Liver (tissue), 9 donors: ENCODE data around the gene BIK. TPM values are rescaled to one million over a fixed set of nuclear protein-coding genes. Genes with fewer than 3 reads are reported as not detected.

Source experiments
- DNase-seq: peaks from one replicate; pipeline ENCODE4 v3.0.0-alpha.2; 2017; ENCODE audit warnings: low spot score
- H3K27ac ChIP-seq, 2 donors: one replicate each; pipeline ENCODE4 v1.7.0; 2013; ENCODE audit warnings: inconsistent platforms in 2 of 2, low read length in 2 of 2, control low read depth in 1 of 2, low read depth in 1 of 2, mild to moderate bottlenecking in 1 of 2
- H3K27me3 ChIP-seq, 4 donors: one replicate each; pipeline versions ENCODE4 v1.6.1 to v1.7.0; 2013; ENCODE audit warnings: low read length in 3 of 4, inconsistent platforms in 1 of 4, mild to moderate bottlenecking in 1 of 4, moderate library complexity in 1 of 4; ENCODE audit not compliant: control insufficient read depth in 4 of 4, insufficient read depth in 4 of 4
- H3K36me3 ChIP-seq, 4 donors: one replicate each; pipeline versions ENCODE4 v1.6.1 to v1.7.0; 2013; ENCODE audit warnings: low read length in 3 of 4, mild to moderate bottlenecking in 3 of 4, low read depth in 1 of 4, moderate library complexity in 1 of 4; ENCODE audit not compliant: control insufficient read depth in 4 of 4, insufficient read depth in 3 of 4
- H3K4me1 ChIP-seq, 4 donors: one replicate each; pipeline versions ENCODE4 v1.6.1 to v1.7.0; 2013; ENCODE audit warnings: low read length in 3 of 4, mild to moderate bottlenecking in 3 of 4, moderate library complexity in 1 of 4; ENCODE audit not compliant: control insufficient read depth in 4 of 4, insufficient read depth in 4 of 4
- H3K4me3 ChIP-seq, 3 donors: one replicate each; pipeline versions ENCODE4 v1.6.1 to v1.7.0; 2013; ENCODE audit warnings: low read length in 3 of 3, control low read depth in 1 of 3, low read depth in 1 of 3, mild to moderate bottlenecking in 1 of 3
- H3K9ac ChIP-seq, 2 donors: one replicate each; pipeline ENCODE4 v1.7.0; 2013; ENCODE audit warnings: low read length in 2 of 2, mild to moderate bottlenecking in 2 of 2, moderate library complexity in 2 of 2, control low read depth in 1 of 2, low read depth in 1 of 2
- H3K9me3 ChIP-seq, 4 donors: one replicate each; pipeline versions ENCODE4 v1.6.1 to v1.7.0; 2013; ENCODE audit warnings: low read length in 3 of 4; ENCODE audit not compliant: control insufficient read depth in 4 of 4
- ATF3 ChIP-seq: IDR thresholded peaks from 2 replicates; pipeline ENCODE4 v1.6.1; 2016; ENCODE audit warnings: antibody characterized with exemption
- CTCF ChIP-seq: fragments of 150-350 bp; IDR thresholded peaks from 2 replicates; pipeline ENCODE4 v1.5.1; 2017; ENCODE audit warnings: improper control_type of control experiment, low read depth, low read length; ENCODE audit not compliant: missing input control
- EGR1 ChIP-seq, 2 donors: IDR thresholded peaks; 2 replicates each; pipeline ENCODE4 v1.6.1; 2016 to 2018; ENCODE audit warnings: antibody characterized with exemption in 2 of 2, low read depth in 2 of 2
- FOXA1 ChIP-seq: IDR thresholded peaks from 2 replicates; pipeline ENCODE4 v1.6.1; 2016; ENCODE audit warnings: antibody characterized with exemption
- FOXA2 ChIP-seq: IDR thresholded peaks from 2 replicates; pipeline ENCODE4 v1.6.1; 2016; ENCODE audit warnings: antibody characterized with exemption
- GABPA ChIP-seq, 2 donors: IDR thresholded peaks in 1 of 2; conservative IDR thresholded peaks in 1 of 2; 2 replicates each; pipeline ENCODE4 v1.6.1; 2016; ENCODE audit warnings: antibody characterized with exemption in 2 of 2, mild to moderate bottlenecking in 1 of 2, moderate library complexity in 1 of 2
- HNF4A ChIP-seq, 2 donors: conservative IDR thresholded peaks; 2 replicates each; pipeline ENCODE4 v1.6.1; 2016; ENCODE audit warnings: antibody characterized with exemption in 2 of 2, mild to moderate bottlenecking in 2 of 2
- HNF4G ChIP-seq: IDR thresholded peaks from 2 replicates; pipeline ENCODE4 v1.6.1; 2016; ENCODE audit warnings: antibody characterized with exemption
- JUND ChIP-seq, 2 donors: IDR thresholded peaks; 2 replicates each; pipeline ENCODE4 v1.6.1; 2016; ENCODE audit warnings: antibody characterized with exemption in 2 of 2
- MAX ChIP-seq: IDR thresholded peaks from 2 replicates; pipeline ENCODE4 v1.6.1; 2016; ENCODE audit warnings: antibody characterized with exemption
- NR2F2 ChIP-seq: IDR thresholded peaks from 2 replicates; pipeline ENCODE4 v1.6.1; 2016; ENCODE audit warnings: antibody characterized with exemption
- RAD21 ChIP-seq, 2 donors: IDR thresholded peaks; 2 replicates each; pipeline ENCODE4 v1.6.1; 2016; ENCODE audit warnings: antibody characterized with exemption in 2 of 2, mild to moderate bottlenecking in 2 of 2
- REST ChIP-seq: IDR thresholded peaks from 2 replicates; pipeline ENCODE4 v1.6.1; 2016; ENCODE audit warnings: antibody characterized with exemption, mild to moderate bottlenecking
- RXRA ChIP-seq, 2 donors: IDR thresholded peaks; 2 replicates each; pipeline ENCODE4 v1.6.1; 2017 to 2018; ENCODE audit warnings: antibody characterized with exemption in 2 of 2, mild to moderate bottlenecking in 1 of 2
- SP1 ChIP-seq: IDR thresholded peaks from 2 replicates; pipeline ENCODE4 v1.6.1; 2018; ENCODE audit warnings: antibody characterized with exemption, mild to moderate bottlenecking
- TAF1 ChIP-seq: conservative IDR thresholded peaks from 2 replicates; pipeline ENCODE4 v1.6.1; 2016; ENCODE audit warnings: antibody characterized with exemption, mild to moderate bottlenecking
- YY1 ChIP-seq: IDR thresholded peaks from 2 replicates; pipeline ENCODE4 v1.6.1; 2016; ENCODE audit warnings: antibody characterized with exemption, mild to moderate bottlenecking
- ZBTB33 ChIP-seq: IDR thresholded peaks from 2 replicates; pipeline ENCODE4 v1.6.1; 2016; ENCODE audit warnings: antibody characterized with exemption
- WGBS: extraction: QIAGEN DNeasy Blood & Tissue Kit; methylation state at CpG from one replicate; pipeline ENCODE4 v1.1.7; 2013; 5-methylcytosine and 5-hydroxymethylcytosine counted together
- polyA plus RNA-seq, 2 donors: library from polyadenylated mRNA; stranded (reverse) in 1 of 2; unstranded in 1 of 2; fragments of 200-250 nt in 1 of 2; fragments of >200 nt in 1 of 2; fragmentation: Nextera tagmentation in 1 of 2; extraction: Ambion mirVana in 1 of 2; gene quantifications; one replicate each; pipeline versions ENCODE4 v1.2.1 to v1.2.3, GENCODE V29; 2013 to 2015
- total RNA-seq, 2 donors: library from RNA; depleted of rRNA; stranded (reverse); fragments of >200 nt; gene quantifications; one replicate each; pipeline ENCODE4 v1.2.3, GENCODE V29; 2014
- donor health status: healthy.
- donor health status: healthy.
- donor health status: healthy.
- donor health status: healthy.
- donor health status: healthy.

BIK gene
- total and polyA plus RNA-seq, 4 donors, result 0.23 to 0.89 (median 0.33) TPM; not detected in 1

- no peak overlapping the region for H3K27ac ChIP-seq
- H3K4me3 ChIP-seq, result no peak overlapping the region
- DNase-seq, result no peak
- no peak overlapping the region for H3K9ac ChIP-seq
- no peaks in the 10 kb centered on the region for H3K9me3 ChIP-seq
- H3K27me3 ChIP-seq, result no peaks in the 10 kb centered on the region
- H3K4me1 ChIP-seq, result no peaks in the 10 kb centered on the region
- no peaks in the 10 kb centered on the region for H3K36me3 ChIP-seq
- WGBS, result 93% methylated on average over 2 of the region's 2 CpGs
- no peak for TF ChIP-seq FOXA2
- no peak for TF ChIP-seq EGR1 (IDR thresholded peaks at IDR 0.05; ENCODE audit: low read depth in 2 of 2)
Observed at GRCh38 chr22:43080616-43081015, 29.9 kb upstream of the BIK start.

- H3K4me1 ChIP-seq, result no peaks in the 10 kb centered on the region
- no peak overlapping the region for H3K9ac ChIP-seq
- TF ChIP-seq RXRA (IDR thresholded peaks at IDR 0.05) (no peak), TAF1 (no peak), SP1 (no peak), JUND (IDR thresholded peaks at IDR 0.05) (no peak), FOXA2 (no peak), NR2F2 (no peak), HNF4A (conservative IDR thresholded peaks at IDR 0.05) (no peak), EGR1 (IDR thresholded peaks at IDR 0.05; ENCODE audit: low read depth in 2 of 2) (no peak), YY1 (no peak), HNF4G (no peak), ATF3 (no peak), MAX (no peak), RAD21 (IDR thresholded peaks at IDR 0.05) (no peak), GABPA (IDR thresholded peaks at IDR 0.05 in 1 of 2, conservative IDR thresholded peaks at IDR 0.05 in 1 of 2) (no peak), FOXA1 (no peak), CTCF (no peak), ZBTB33 (no peak), REST (no peak)
- H3K27ac ChIP-seq, result no peak overlapping the region
- H3K27me3 ChIP-seq, result no peaks in the 10 kb centered on the region
- DNase-seq, result no peak
- H3K36me3 ChIP-seq, result no peaks in the 10 kb centered on the region
- H3K4me3 ChIP-seq, result no peak overlapping the region
- WGBS, result 96% methylated on average over 4 of the region's 4 CpGs
- H3K9me3 ChIP-seq, result no peaks in the 10 kb centered on the region
Observed at GRCh38 chr22:43081968-43082367, 28.6 kb upstream of the BIK start.
